HepG2 (cell line): ENCODE results near the gene MAN1A1. TPM values are rescaled to one million over a fixed set of nuclear protein-coding genes. Genes with fewer than 3 reads are reported as not detected.

Experiments used
- ATF5 ChIP-seq: sonication (generic); formaldehyde crosslinking; IDR thresholded peaks from 2 replicates; pipeline ENCODE4 v1.4.0; 2020; ENCODE audit warnings: mild to moderate bottlenecking, low read depth, missing genetic modification reagents
- BATF2 ChIP-seq: sonication (generic); formaldehyde crosslinking; IDR thresholded peaks from 2 replicates; pipeline ENCODE4 v1.8.0; 2022; ENCODE audit warnings: mild to moderate bottlenecking, missing genetic modification reagents, moderate library complexity
- CEBPB ChIP-seq: IDR thresholded peaks from 2 replicates; pipeline ENCODE4 v1.6.1; 2011; ENCODE audit warnings: low read depth, low read length, improper control_type of control experiment, borderline replicate concordance
- CENPX ChIP-seq: sonication (generic); formaldehyde crosslinking; IDR thresholded peaks from 2 replicates; pipeline ENCODE4 v1.9.0; 2021; ENCODE audit warnings: mild to moderate bottlenecking, missing genetic modification reagents, moderate library complexity
- CHCHD3 ChIP-seq: sonication (generic); formaldehyde crosslinking; IDR thresholded peaks from 2 replicates; pipeline ENCODE4 v1.8.0; 2022; ENCODE audit warnings: mild to moderate bottlenecking, missing genetic modification reagents, moderate library complexity
- CREB1 ChIP-seq, 2 experiments: fragments of 450-650 bp in 1 of 2; IDR thresholded peaks; 2 replicates each; pipeline ENCODE4 v1.6.1; 2016 to 2017; ENCODE audit warnings: control low read depth in 1 of 2, mild to moderate bottlenecking in 1 of 2, missing compliant biosample characterization in 1 of 2, missing genetic modification characterization in 1 of 2
- DNMT3B ChIP-seq: conservative IDR thresholded peaks from 2 replicates; pipeline ENCODE4 v1.6.1; 2016; ENCODE audit warnings: missing biosample characterization, control low read depth
- FOXP4 ChIP-seq: sonication (generic); formaldehyde crosslinking; IDR thresholded peaks from 2 replicates; pipeline ENCODE4 v1.4.0; 2020; ENCODE audit warnings: missing genetic modification reagents
- GATAD1 ChIP-seq: IDR thresholded peaks from 2 replicates; pipeline ENCODE4 v1.6.1; 2016; ENCODE audit warnings: missing genetic modification reagents, missing compliant biosample characterization
- HHEX ChIP-seq: IDR thresholded peaks from 2 replicates; pipeline ENCODE4 v1.6.1; 2016; ENCODE audit warnings: control low read depth
- JUNB ChIP-seq: sonication (generic); formaldehyde crosslinking; IDR thresholded peaks from 2 replicates; pipeline ENCODE4 v1.8.0; 2022; ENCODE audit warnings: missing genetic modification reagents, mild to moderate bottlenecking, borderline replicate concordance
- JUND ChIP-seq: sonication (generic); formaldehyde crosslinking; IDR thresholded peaks from 2 replicates; pipeline ENCODE4 v1.8.0; 2022; ENCODE audit warnings: mild to moderate bottlenecking, missing genetic modification reagents
- MEF2D ChIP-seq: sonication (generic); formaldehyde crosslinking; IDR thresholded peaks from 2 replicates; pipeline ENCODE4 v1.5.1; 2020; ENCODE audit warnings: mild to moderate bottlenecking, missing genetic modification reagents
- NR2F6 ChIP-seq, 2 experiments: IDR thresholded peaks; 2 replicates each; pipeline ENCODE4 v1.6.1; 2016; ENCODE audit warnings: antibody characterized with exemption in 1 of 2, mild to moderate bottlenecking in 1 of 2
- REXO4 ChIP-seq: sonication (generic); formaldehyde crosslinking; IDR thresholded peaks from 2 replicates; pipeline ENCODE4 v1.8.0; 2022; ENCODE audit warnings: missing genetic modification reagents, mild to moderate bottlenecking, borderline replicate concordance
- SETDB1 ChIP-seq: sonication (generic); formaldehyde crosslinking; IDR thresholded peaks from 2 replicates; pipeline ENCODE4 v1.5.1; 2020; ENCODE audit warnings: missing genetic modification reagents, mild to moderate bottlenecking, borderline replicate concordance
- SIX1 ChIP-seq: sonication (generic); formaldehyde crosslinking; IDR thresholded peaks from 2 replicates; pipeline ENCODE4 v1.4.0; 2020; ENCODE audit warnings: missing genetic modification reagents, borderline replicate concordance
- STAG1 ChIP-seq: sonication (generic); formaldehyde crosslinking; IDR thresholded peaks from 2 replicates; pipeline ENCODE4 v1.4.0; 2020; ENCODE audit warnings: missing genetic modification reagents
- SUZ12 ChIP-seq: fragments of 150-350 bp; IDR thresholded peaks from 2 replicates; pipeline ENCODE4 v1.6.1; 2014; ENCODE audit warnings: low read depth, low read length
- ZNF296 ChIP-seq: sonication (generic); formaldehyde crosslinking; conservative IDR thresholded peaks from 2 replicates; pipeline ENCODE4 v1.5.0; 2020; ENCODE audit warnings: mild to moderate bottlenecking, missing genetic modification reagents
- ZNF317 ChIP-seq: sonication (generic); formaldehyde crosslinking; IDR thresholded peaks from 2 replicates; pipeline ENCODE4 v1.5.0; 2020; ENCODE audit warnings: mild to moderate bottlenecking, missing genetic modification reagents
- ZNF580 ChIP-seq: IDR thresholded peaks from 2 replicates; pipeline ENCODE4 v1.6.1; 2016; ENCODE audit warnings: low read depth, borderline replicate concordance
- ZNF652 ChIP-seq: IDR thresholded peaks from 2 replicates; pipeline ENCODE4 v1.6.1; 2016; ENCODE audit warnings: low read depth, borderline replicate concordance
- ZNF678 ChIP-seq: sonication (generic); formaldehyde crosslinking; IDR thresholded peaks from 2 replicates; pipeline ENCODE4 v1.4.0; 2020; ENCODE audit warnings: mild to moderate bottlenecking, missing genetic modification reagents
- ZNF773 ChIP-seq: sonication (generic); formaldehyde crosslinking; IDR thresholded peaks from 2 replicates; pipeline ENCODE4 v1.4.0; 2020; ENCODE audit warnings: missing genetic modification reagents, borderline replicate concordance
- ZNF777 ChIP-seq: sonication (generic); formaldehyde crosslinking; IDR thresholded peaks from 2 replicates; pipeline ENCODE4 v1.4.0; 2020; ENCODE audit warnings: missing genetic modification reagents
- ZSCAN31 ChIP-seq: sonication (generic); formaldehyde crosslinking; IDR thresholded peaks from 2 replicates; pipeline ENCODE4 v1.5.0; 2020; ENCODE audit warnings: low read depth, mild to moderate bottlenecking, missing genetic modification reagents
- polyA plus RNA-seq, 8 experiments: library from polyadenylated mRNA; depleted of rRNA in 3 of 8; stranded (reverse) in 7 of 8; unstranded in 1 of 8; fragments of >200 nt; fragmentation: Illumina TruSeq in 4 of 8; extraction: Trizol in 4 of 8; gene quantifications; 2 replicates each; pipeline versions ENCODE4 v1.2.1 to v1.2.3, GENCODE V29; 2011 to 2016; ENCODE audit warnings: low read depth in 4 of 8, missing spikeins in 1 of 8, mixed read lengths in 1 of 8; ENCODE audit not compliant: insufficient read depth in 1 of 8
- total RNA-seq, 5 experiments: library from RNA; depleted of rRNA; stranded (reverse); fragments of >200 nt; fragmentation: Illumina TruSeq; extraction: Trizol; gene quantifications; 2 replicates each; pipeline ENCODE4 v1.2.3, GENCODE V29; 2016; ENCODE audit warnings: low read depth in 1 of 5

Gene MAN1A1
- total and polyA plus RNA-seq, 2 of the 13 experiments (the other 11 are each of a cell fraction or from before 2014, with no cell fraction given): 156 to 236 TPM

- TF ChIP-seq REXO4 (CRISPR knock-in tag): no peak
- TF ChIP-seq HHEX (CRISPR knock-in tag): no peak
- no peak for TF ChIP-seq MEF2D (CRISPR knock-in tag)
- TF ChIP-seq ZNF317 (CRISPR knock-in tag): peak; percentile 51; the same call in 1 of the 2 replicates
- TF ChIP-seq ZNF777 (CRISPR knock-in tag): 0 out of 2 replicates have a peak, but pooled peaks have one; percentile 26
- TF ChIP-seq SUZ12: no peak
- TF ChIP-seq CEBPB: peak; percentile 98
- TF ChIP-seq ZNF296: no peak
- peak; percentile 23; the same call in 1 of the 2 replicates for TF ChIP-seq GATAD1 (CRISPR knock-in tag)
- TF ChIP-seq STAG1: no peak
- peak; percentile 68 for TF ChIP-seq FOXP4 (CRISPR knock-in tag)
- 0 out of 2 replicates have a peak, but pooled peaks have one; percentile 18 for TF ChIP-seq NR2F6 (IDR thresholded peaks at IDR 0.05)
- TF ChIP-seq NR2F6 (CRISPR knock-in tag; IDR thresholded peaks at IDR 0.05): no peak; the same call in 1 of the 2 replicates
- TF ChIP-seq JUND (CRISPR knock-in tag): peak; percentile 52; the same call in 1 of the 2 replicates
- TF ChIP-seq ZNF652: peak; percentile 64; the same call in 1 of the 2 replicates
- TF ChIP-seq DNMT3B (CRISPR knock-in tag): no peak
- TF ChIP-seq ZSCAN31 (CRISPR knock-in tag): no peak
- TF ChIP-seq ZNF580 (CRISPR knock-in tag): no peak
- TF ChIP-seq ATF5 (CRISPR knock-in tag): no peak
- peak; percentile 83 for TF ChIP-seq CREB1 (IDR thresholded peaks at IDR 0.05)
- peak; percentile 65; the same call in 1 of the 2 replicates for TF ChIP-seq CREB1 (CRISPR knock-in tag; IDR thresholded peaks at IDR 0.05)
- no peak for TF ChIP-seq CHCHD3
- no peak for TF ChIP-seq CENPX (CRISPR knock-in tag)
- TF ChIP-seq ZNF678: no peak
- TF ChIP-seq SETDB1: no peak
- TF ChIP-seq ZNF773 (CRISPR knock-in tag): no peak
- no peak for TF ChIP-seq BATF2 (CRISPR knock-in tag)
- TF ChIP-seq SIX1: no peak
- TF ChIP-seq JUNB: peak; percentile 58; the same call in 1 of the 2 replicates
Measured at GRCh38 chr6:119308048-119308570, 41.5 kb downstream of the MAN1A1 start (continued).
